Ramos (cell line): ENCODE data around the gene MRPL34.

Experiments
- in situ Hi-C: fragments of 300-500 bp; cut with MboI; formaldehyde crosslinking; loops from one replicate; pipeline ENCODE4 v1.14.3; 2022; ENCODE audit warnings: low sequenced_read_pairs; ENCODE audit not compliant: unreplicated experiment

Gene MRPL34

DNA sequence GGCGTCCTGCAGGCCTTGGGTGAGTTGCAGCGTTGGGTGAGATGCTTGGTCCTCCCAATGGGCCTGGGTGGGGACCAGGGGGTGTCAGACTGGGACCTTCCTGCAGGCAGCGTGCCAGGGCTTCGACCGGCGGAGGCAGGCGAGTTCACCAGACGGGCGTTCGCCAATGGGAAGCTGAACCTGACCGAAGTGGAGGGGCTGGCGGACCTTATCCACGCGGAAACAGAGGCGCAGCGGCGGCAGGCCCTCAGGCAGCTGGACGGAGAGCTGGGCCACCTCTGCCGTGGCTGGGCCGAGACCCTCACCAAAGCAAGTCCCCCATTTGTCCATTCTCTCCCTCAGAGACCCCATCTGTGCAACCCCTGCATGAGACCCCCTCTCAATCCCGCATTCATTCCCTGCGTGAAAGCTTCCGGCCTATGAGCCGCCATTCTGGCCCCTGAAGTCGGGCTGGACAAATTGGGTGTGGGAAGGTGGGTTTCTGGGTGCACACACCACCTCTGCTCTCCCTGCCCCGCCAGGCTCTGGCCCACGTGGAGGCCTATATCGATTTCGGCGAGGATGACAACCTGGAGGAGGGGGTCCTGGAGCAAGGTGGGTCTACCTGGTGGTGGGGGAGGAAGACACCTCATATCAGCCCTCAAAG is 32.9 kb downstream of the MRPL34 start:
- in situ Hi-C loops, result no loop called here

DNA sequence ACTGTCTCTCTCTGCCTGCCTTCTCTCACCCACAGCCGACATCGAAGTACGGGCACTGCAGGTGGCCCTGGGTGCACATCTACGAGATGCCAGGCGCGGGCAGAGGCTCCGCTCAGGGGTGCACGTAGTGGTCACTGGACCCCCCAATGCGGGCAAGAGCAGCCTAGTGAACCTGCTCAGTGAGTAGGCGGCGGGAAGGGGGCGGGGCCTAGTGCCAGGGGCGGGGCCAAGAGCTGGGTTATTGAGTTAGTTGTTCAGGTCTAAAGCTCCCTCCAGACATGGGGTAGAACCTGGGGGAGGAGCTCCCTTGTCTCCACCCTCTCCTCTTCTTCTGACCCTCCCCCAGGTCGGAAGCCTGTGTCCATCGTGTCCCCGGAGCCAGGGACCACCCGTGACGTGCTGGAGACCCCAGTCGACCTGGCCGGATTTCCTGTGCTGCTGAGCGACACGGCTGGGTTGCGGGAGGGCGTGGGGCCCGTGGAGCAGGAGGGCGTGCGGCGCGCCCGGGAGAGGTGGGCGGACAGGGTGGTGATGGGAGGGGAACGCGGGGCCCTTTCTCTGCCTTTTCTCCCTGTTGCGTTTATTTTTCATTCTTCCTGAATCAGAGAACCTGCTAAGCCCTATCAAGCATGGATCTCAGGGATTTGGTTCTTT is 33.5 kb downstream of the MRPL34 start:
- in situ Hi-C loops, result no loop called here

DNA sequence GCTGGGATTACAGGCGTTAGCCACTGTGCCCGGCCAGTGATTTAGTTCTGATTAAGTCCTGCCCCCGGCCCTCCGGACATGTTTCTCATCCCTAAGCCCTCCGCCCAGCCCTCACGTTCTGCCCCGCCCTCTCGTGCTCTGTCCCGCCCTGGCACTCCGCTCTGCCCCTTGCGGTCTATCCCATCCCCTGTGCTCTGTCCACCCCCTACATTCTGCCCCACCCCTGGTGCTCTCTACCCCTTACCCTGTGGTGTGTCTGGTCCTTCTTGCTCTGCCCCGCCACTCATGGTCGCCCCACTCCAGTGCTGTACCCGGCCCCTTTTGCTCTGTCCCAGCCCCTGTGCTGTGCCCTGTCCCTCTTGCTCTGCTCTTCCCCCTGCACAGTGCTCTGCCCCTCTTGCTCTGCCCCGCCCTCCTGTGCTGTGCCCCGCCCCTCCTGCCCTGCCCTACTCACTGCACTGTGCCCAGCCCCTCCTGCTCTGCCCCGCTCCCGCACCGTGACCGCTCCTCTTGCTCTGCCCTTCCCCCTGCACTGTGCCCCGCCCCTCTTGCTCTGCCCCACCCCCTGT is 34.7 kb downstream of the MRPL34 start:
- in situ Hi-C loops, result no loop called here

DNA sequence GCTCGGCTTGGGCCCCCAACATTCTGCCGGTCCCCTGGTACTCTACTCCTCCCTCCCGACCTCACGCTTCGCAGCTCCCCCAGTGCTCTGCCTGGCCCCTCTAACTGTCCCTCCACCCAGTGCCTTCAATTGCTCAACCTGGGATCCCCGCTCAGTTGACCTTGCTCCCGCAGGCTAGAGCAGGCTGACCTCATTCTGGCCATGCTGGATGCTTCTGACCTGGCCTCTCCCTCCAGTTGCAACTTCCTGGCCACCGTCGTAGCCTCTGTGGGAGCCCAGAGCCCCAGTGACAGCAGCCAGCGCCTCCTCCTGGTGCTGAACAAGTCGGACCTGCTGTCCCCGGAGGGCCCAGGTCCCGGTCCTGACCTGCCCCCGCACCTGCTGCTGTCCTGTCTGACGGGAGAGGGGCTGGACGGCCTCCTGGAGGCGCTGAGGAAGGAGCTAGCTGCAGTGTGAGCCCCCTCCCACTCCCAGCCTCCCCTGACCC is 35.2 kb downstream of the MRPL34 start:
- in situ Hi-C loops, result no loop called here

DNA sequence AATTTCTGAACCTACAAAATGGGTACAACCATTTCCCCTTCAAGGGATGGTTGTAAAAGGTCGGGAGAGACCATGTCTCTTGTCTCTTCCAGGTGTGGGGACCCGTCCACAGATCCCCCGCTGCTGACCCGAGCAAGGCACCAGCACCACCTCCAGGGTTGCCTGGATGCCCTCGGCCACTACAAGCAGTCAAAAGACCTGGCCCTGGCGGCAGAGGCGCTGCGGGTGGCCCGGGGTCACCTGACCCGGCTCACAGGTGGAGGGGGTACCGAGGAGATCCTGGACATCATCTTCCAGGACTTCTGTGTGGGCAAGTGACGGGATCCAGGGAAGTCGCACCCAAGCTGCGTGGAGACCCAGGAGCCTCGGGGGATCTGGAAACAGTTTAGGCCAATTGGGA is 35.7 kb downstream of the MRPL34 start:
- in situ Hi-C loops, result no loop called here

DNA sequence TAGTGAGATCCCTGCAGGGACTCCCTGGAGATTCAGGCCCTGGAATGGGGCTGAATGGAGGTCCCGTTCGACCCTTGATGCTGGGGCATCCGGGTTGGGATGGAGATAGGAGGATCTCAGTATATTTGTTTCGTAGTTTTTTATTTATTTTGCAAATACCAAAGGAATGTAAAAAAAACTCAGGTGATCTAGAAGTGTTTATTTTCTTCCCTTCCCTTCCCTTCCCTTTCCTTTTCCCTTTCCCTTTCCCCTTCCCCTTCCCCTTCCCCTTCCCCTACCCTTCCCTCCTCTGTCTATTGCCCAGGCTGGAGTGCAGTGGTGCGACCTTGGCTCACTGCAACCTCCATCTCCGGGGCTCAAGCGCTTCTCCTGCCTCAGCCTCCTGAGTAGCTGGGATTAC is 36.2 kb downstream of the MRPL34 start:
- in situ Hi-C loops, result no loop called here

DNA sequence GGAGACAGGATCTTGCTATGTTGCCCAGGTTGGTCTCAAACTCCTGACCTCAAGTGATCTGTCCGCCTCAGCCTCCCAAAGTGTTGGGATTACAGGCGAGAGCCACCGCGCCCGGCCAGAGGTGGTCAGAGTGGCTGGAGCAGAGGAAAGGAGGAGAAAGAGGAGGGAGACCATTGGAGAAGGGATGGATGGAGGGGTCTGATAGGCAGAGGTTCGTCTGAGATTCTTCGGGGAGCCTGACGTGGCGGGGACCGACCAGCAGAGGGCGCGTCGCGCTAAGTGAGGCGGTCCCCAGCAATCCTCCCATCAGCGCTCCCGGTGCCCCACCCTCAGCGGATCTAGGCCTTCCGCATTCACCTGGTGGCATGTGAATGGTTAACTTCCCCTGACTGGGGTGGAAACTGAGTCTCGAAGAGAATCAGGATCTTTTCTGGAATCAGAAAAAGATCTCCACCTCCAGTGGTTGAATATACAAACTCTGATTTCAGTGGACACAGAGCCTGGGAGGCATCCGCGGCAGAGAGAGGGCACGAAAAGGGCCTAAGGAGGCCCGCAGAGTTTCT is 40.5 kb downstream of the MRPL34 start:
- in situ Hi-C loops, result loop anchor here (5.0 kb wide), 1 partner anchor 41 kb away; no protein-coding TSS in a partner anchor

DNA sequence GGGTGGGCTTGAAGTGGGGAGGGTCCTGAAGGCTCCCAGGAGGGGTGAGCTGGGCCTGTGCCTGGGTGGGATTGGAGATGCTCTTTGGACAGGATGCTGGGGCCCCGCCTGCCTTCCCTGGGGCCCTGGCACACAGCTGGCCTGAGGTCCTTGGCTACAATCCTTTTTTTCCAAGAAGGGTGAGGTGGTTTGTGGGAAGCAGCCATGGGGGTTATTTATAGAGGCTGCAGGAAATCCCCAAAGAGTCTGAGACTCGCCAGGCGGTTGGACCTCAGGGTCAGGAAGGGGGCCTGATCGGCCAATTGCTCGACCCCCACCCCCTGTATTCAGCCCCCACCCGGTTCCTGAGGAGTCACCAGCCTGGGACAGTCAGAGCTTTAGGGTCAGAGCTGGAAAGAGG is 41.7 kb downstream of the MRPL34 start:
- in situ Hi-C loops, result loop anchor here (5.0 kb wide), 1 partner anchor 40 kb away; no protein-coding TSS in a partner anchor

DNA sequence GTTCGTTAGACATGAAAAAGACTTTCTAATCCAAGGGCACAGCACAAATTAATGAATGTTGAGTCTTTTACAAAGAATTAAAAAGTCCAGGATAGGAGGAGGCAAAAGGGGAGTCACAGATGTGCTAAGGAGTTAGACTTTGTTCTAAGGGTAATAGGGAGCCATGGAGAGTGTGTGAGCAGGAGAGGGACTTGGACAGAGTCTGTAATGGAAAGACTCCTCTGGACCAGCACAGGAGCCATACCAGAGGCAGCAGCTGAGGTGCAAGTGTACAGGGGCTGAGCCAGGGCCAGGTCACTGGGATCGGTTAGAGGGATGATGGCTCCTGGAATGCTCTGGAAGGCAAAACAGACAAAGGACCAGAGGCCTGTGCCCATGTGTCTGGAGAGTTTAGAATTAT is 42.2 kb downstream of the MRPL34 start:
- in situ Hi-C loops, result loop anchor here (5.0 kb wide), 1 partner anchor 39 kb away; no protein-coding TSS in a partner anchor

DNA sequence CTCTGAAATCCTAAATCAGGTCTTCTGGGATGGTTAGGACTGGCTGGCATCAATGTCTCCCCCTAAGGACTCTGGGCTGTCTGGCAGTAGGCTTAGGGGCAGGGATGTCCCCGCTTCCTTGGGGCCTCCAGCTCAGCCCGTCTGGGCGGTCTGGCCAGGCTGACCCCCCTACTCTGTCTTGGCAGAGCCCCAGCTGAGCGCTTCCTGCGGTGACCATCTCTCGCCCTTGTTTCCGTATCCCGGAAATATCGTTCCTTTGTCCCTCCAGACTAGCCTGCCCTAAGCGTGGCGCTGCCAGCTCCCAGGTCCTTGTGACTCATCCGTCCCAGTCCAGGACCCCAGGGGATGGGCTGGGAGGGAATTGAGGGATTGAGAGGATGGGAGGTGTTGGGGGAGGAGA is 43.0 kb downstream of the MRPL34 start:
- in situ Hi-C loops, result loop anchor here (5.0 kb wide), 1 partner anchor 39 kb away; no protein-coding TSS in a partner anchor

DNA sequence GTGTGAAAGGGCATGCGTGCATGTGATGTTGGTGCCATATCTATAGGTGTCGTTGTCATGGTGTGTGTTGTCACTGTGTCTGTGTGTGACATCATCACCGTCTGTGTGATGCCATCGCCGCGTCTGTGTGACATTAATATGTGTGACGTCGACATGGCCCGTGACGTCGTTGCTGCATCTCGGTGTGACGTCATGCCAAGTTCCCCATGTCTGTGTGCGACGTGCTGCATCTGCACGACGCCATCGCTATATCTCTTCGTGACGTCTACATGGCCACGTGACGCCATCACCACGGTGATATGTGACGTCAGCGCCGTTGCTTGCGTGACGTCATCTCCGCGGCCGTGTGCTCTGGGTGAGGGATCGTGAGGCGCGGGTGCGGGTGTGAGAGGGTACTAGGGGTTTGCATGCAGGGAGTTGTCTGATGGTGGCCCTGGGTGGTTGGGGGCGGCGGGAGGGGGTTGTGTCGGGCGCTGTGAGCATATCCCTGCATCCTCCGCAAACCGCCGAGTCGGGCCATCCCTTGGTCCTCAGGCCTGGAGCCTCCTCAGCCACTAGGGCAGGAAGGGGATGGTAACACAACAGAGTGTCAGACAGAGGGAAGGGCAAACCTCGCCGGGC is 46.3 kb downstream of the MRPL34 start:
- in situ Hi-C loops, result no loop called here

DNA sequence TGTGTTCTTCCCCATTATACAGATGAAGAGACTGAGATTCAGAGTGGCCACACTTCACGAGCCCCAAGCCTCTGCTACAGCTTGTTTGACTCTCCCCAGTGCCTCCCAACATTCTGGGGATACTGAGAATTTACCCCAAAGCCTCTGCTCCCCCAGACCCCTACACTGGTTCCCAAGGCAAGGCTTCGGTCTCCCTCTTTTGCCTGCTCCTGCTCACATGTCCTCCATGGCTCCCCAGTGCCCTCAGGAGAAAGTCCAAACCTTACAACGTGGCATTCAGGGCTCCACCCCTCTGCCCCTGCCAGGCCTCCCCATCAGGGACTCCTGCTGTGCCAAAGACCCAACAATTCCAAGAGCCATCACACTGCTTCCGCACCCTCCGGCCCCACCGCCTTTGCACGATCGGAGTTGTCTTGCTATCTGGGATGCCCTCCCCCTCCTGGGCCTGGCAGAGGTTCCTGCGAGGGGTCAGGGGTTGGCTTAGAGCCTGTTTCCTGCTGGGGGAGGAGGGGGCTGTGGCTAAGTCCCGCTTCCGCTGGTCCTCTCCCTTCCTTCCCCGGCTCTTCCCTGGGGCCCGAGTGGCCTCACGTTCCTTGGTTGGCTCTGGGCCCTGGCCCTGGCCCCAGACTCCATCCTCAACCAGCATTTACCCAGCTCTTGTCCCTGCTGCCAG is 47.1 kb downstream of the MRPL34 start:
- in situ Hi-C loops, result no loop called here

DNA sequence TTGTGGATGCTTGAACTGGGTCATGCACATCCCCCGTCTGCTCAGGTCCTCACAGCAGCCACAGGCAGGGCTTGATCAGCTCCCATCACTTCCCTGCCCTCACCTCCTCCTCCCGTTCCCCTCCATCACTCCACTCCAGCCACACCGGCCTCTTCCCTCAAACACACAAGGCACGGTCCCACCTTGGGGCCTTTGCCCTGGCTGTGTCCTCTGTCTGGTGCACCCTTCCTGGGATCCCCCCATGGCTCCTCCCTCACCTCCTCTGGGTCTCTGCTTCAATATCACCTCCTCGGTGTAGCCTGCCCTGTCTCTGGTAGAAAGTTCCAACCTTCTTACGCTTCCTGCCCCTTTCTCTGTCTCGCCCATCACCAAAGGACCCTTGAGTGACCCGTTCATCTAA is 47.7 kb downstream of the MRPL34 start:
- in situ Hi-C loops, result no loop called here
